Astrocyte (in vitro differentiated cells and primary cell): Measurements from ENCODE around the gene RPS6KA4. TPM values are rescaled to one million over a fixed set of nuclear protein-coding genes. Genes with fewer than 3 reads are reported as not detected.

Experiments
- DNase-seq: peaks from one replicate; pipeline ENCODE4 v3.0.0-alpha.2; 2010; ENCODE audit warnings: low read depth
- FAIRE-seq: peaks from 2 replicates; lab custom pipeline; 2011; peaks lifted over from hg19 to GRCh38; lab: Jason Lieb, UNC
- H2AFZ ChIP-seq: 2 replicates; pipeline ENCODE4 v1.6.0; 2012; ENCODE audit warnings: low read depth, low read length, inconsistent platforms
- H3K27ac ChIP-seq: 2 replicates; pipeline ENCODE4 v1.5.1; 2011; ENCODE audit warnings: low read depth, low read length, inconsistent platforms
- H3K27me3 ChIP-seq: 2 replicates; pipeline ENCODE4 v1.6.0; 2011; ENCODE audit warnings: low read length, inconsistent platforms; ENCODE audit not compliant: insufficient read depth
- H3K36me3 ChIP-seq: 2 replicates; pipeline ENCODE4 v1.5.1; 2011; ENCODE audit warnings: low read length, inconsistent platforms; ENCODE audit not compliant: insufficient read depth
- H3K4me1 ChIP-seq: 2 replicates; pipeline ENCODE4 v1.5.1; 2011; ENCODE audit warnings: low read length, inconsistent platforms; ENCODE audit not compliant: insufficient read depth
- H3K4me2 ChIP-seq: 2 replicates; pipeline ENCODE4 v1.6.0; 2012; ENCODE audit warnings: low read length, inconsistent platforms
- H3K4me3 ChIP-seq: 2 replicates; pipeline ENCODE4 v1.5.1; 2011; ENCODE audit warnings: low read depth, mild to moderate bottlenecking, low read length, inconsistent platforms; ENCODE audit not compliant: insufficient read depth
- H3K79me2 ChIP-seq: 2 replicates; pipeline ENCODE4 v1.6.0; 2012; ENCODE audit warnings: mild to moderate bottlenecking, low read length, inconsistent platforms; ENCODE audit not compliant: insufficient read depth
- H3K9ac ChIP-seq: 2 replicates; pipeline ENCODE4 v1.6.0; 2012; ENCODE audit warnings: mild to moderate bottlenecking, low read length, inconsistent platforms
- H3K9me3 ChIP-seq: 2 replicates; pipeline ENCODE4 v1.5.1; 2012; ENCODE audit warnings: low read depth, mild to moderate bottlenecking, low read length, inconsistent platforms; ENCODE audit not compliant: insufficient read depth
- H4K20me1 ChIP-seq: 2 replicates; pipeline ENCODE4 v1.6.0; 2012; ENCODE audit warnings: low read length, inconsistent platforms; ENCODE audit not compliant: insufficient read depth
- H3K27ac Mint-ChIP-seq: one replicate; pipeline ENCODE4 v1.8.0; 2021; ENCODE audit warnings: mild to moderate bottlenecking, mixed read lengths; ENCODE audit not compliant: unreplicated experiment
- H3K27me3 Mint-ChIP-seq: one replicate; pipeline ENCODE4 v1.8.0; 2021; ENCODE audit warnings: low read depth, mixed read lengths; ENCODE audit not compliant: unreplicated experiment
- H3K36me3 Mint-ChIP-seq: one replicate; pipeline ENCODE4 v1.8.0; 2021; ENCODE audit warnings: low read depth, mixed read lengths; ENCODE audit not compliant: unreplicated experiment
- H3K4me1 Mint-ChIP-seq: one replicate; pipeline ENCODE4 v1.8.0; 2021; ENCODE audit warnings: low read depth, mixed read lengths; ENCODE audit not compliant: unreplicated experiment
- H3K4me3 Mint-ChIP-seq: one replicate; pipeline ENCODE4 v1.8.0; 2021; ENCODE audit warnings: mild to moderate bottlenecking, moderate library complexity, mixed read lengths; ENCODE audit not compliant: unreplicated experiment
- H3K9me3 Mint-ChIP-seq: one replicate; pipeline ENCODE4 v1.8.0; 2021; ENCODE audit warnings: mild to moderate bottlenecking, mixed read lengths; ENCODE audit not compliant: unreplicated experiment
- EZH2 ChIP-seq: IDR thresholded peaks from 2 replicates; pipeline ENCODE4 v1.6.1; 2012; ENCODE audit warnings: mild to moderate bottlenecking, low read length, inconsistent platforms; ENCODE audit not compliant: insufficient read depth
- total RNA-seq: library from RNA; stranded (reverse); gene quantifications from 2 replicates; pipeline ENCODE4 v1.2.1, GENCODE V29; 2021
- TF ChIP-seq, protein P1 (sequence below): IDR thresholded peaks from 2 replicates; pipeline ENCODE4 v1.5.1; 2011; ENCODE audit warnings: low read depth, mild to moderate bottlenecking, inconsistent platforms, low read length, moderate library complexity; ENCODE audit not compliant: insufficient read depth

RPS6KA4 gene
- total RNA-seq, 1 donor from 2014 or later, result 36.2 TPM

DNA sequence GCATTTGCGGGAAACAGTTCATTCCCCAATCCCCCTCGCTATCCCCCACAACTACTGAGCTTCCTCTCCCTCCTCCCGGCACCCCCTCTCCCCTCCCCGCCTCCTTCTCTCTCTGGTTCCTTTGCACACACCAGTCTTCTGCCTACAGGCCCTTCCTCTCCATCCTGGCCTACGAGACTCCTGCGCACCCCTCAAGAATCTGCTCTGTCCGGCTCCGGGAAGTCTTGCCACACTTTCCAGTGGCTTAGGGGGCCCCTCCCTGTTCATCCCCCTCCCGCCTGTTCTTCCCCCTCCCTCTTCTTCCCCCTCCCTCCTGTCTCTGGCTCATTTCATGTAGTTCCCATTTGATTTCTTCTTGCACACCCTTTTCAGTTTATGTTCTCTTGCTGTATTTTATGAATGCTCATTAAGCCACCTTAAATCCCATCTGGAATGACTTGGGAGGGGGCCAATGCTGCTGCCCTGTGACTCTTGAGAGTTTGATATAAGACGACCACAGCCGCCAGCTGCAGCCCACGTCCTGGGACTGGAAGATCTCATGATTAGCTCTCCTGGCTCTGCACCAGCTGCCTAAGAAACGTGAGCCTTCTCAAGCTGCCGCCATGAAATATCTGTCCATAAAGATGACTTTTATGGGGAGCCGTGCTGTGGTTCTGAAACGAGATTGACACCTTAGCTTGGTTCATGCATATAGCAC lies 50.9 kb downstream of the RPS6KA4 start:
- Histone ChIP-seq H3K9ac (no peak overlapping the region), H3K4me2 (no peak overlapping the region), H3K9me3 (no peaks in the 10 kb centered on the region), H3K27me3 (peaks cover 5% of the 10 kb centered on the region), H3K4me3 (no peak overlapping the region), H3K36me3 (no peaks in the 10 kb centered on the region), H3K79me2 (no peaks in the 10 kb centered on the region), H2AFZ (no peak overlapping the region), H3K27ac (no peak overlapping the region), H3K4me1 (no peaks in the 10 kb centered on the region), H4K20me1 (no peaks in the 10 kb centered on the region)
- FAIRE-seq, result no peak
- Mint-ChIP-seq H3K27me3 (peaks cover 10% of the 10 kb centered on the region), H3K4me1 (peaks cover 12% of the 10 kb centered on the region), H3K27ac (no peak overlapping the region), H3K9me3 (peaks cover 3% of the 10 kb centered on the region), H3K4me3 (no peak overlapping the region), H3K36me3 (no peaks in the 10 kb centered on the region)
- DNase-seq, result peak; percentile 13
- TF ChIP-seq, protein P1, sequence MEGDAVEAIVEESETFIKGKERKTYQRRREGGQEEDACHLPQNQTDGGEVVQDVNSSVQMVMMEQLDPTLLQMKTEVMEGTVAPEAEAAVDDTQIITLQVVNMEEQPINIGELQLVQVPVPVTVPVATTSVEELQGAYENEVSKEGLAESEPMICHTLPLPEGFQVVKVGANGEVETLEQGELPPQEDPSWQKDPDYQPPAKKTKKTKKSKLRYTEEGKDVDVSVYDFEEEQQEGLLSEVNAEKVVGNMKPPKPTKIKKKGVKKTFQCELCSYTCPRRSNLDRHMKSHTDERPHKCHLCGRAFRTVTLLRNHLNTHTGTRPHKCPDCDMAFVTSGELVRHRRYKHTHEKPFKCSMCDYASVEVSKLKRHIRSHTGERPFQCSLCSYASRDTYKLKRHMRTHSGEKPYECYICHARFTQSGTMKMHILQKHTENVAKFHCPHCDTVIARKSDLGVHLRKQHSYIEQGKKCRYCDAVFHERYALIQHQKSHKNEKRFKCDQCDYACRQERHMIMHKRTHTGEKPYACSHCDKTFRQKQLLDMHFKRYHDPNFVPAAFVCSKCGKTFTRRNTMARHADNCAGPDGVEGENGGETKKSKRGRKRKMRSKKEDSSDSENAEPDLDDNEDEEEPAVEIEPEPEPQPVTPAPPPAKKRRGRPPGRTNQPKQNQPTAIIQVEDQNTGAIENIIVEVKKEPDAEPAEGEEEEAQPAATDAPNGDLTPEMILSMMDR, result no peak
- TF ChIP-seq EZH2, result no peak

DNA sequence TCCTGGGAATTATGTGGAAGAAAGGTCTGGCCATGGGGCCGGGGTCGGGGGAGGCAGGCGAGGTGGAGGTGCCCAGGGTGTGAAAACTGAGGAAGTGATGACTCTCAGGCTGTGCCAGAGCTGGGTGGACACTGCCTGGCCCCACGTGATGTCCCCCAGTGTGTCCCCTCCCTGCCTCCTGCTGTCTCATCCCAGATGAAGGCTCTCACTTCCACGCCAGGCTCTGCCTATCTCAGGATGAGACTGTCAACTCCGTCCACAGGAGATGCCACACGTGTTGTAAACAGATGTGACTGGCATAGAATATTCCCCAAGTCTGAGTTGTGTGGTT lies 51.4 kb downstream of the RPS6KA4 start:
- peaks cover 10% of the 10 kb centered on the region for H3K27me3 Mint-ChIP-seq
- no peak for FAIRE-seq
- Histone ChIP-seq H4K20me1 (no peaks in the 10 kb centered on the region), H3K4me2 (no peak overlapping the region), H3K36me3 (no peaks in the 10 kb centered on the region), H3K27me3 (peaks cover 5% of the 10 kb centered on the region), H3K4me1 (no peaks in the 10 kb centered on the region), H3K4me3 (no peak overlapping the region), H3K9me3 (no peaks in the 10 kb centered on the region), H2AFZ (no peak overlapping the region), H3K79me2 (no peaks in the 10 kb centered on the region), H3K9ac (no peak overlapping the region), H3K27ac (no peak overlapping the region)
- no peak overlapping the region for H3K4me3 Mint-ChIP-seq
- no peak for DNase-seq
- TF ChIP-seq EZH2, result no peak
- H3K36me3 Mint-ChIP-seq, result no peaks in the 10 kb centered on the region
- peak overlapping the region; percentile 18 for H3K27ac Mint-ChIP-seq
- peaks cover 15% of the 10 kb centered on the region for H3K4me1 Mint-ChIP-seq
- H3K9me3 Mint-ChIP-seq, result peaks cover 3% of the 10 kb centered on the region

DNA sequence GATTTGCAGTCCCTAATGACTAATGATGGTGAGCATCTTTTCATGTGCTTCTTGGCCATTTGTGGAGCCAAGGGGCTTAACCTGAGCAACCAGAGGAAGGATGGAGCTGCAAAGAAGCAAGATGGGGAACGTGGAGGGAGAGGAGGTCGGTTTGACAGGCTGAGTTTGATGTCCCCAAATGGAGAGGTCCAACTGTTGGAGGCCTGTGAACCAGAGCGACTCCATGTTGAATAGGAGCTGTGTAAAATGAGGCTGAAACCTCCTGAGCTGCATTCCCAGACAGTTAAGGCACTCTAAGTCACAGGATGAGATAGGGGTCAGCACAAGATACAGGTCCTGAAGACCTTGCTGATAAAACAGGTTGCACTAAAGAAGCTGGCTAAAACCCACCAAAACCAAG lies 54.5 kb downstream of the RPS6KA4 start:
- DNase-seq (no peak), FAIRE-seq (no peak)
- Histone ChIP-seq H3K9ac (no peak overlapping the region), H3K79me2 (no peaks in the 10 kb centered on the region), H3K9me3 (no peaks in the 10 kb centered on the region), H3K4me3 (no peak overlapping the region), H3K4me2 (no peak overlapping the region), H3K27ac (no peak overlapping the region), H4K20me1 (no peaks in the 10 kb centered on the region), H2AFZ (no peak overlapping the region), H3K4me1 (no peaks in the 10 kb centered on the region), H3K36me3 (no peaks in the 10 kb centered on the region), H3K27me3 (peaks cover 5% of the 10 kb centered on the region)
- no peak overlapping the region for H3K4me3 Mint-ChIP-seq
- no peaks in the 10 kb centered on the region for H3K36me3 Mint-ChIP-seq
- H3K27ac Mint-ChIP-seq, result no peak overlapping the region
- no peaks in the 10 kb centered on the region for H3K9me3 Mint-ChIP-seq
- H3K4me1 Mint-ChIP-seq, result peaks cover 5% of the 10 kb centered on the region
- H3K27me3 Mint-ChIP-seq, result peaks cover 10% of the 10 kb centered on the region
- TF ChIP-seq EZH2, result no peak
- TF ChIP-seq, protein P1, result no peak
